Raji (cell line): Measurements from ENCODE around the gene RGS1.

Experiments
- POLR2A ChIP-seq: IDR thresholded peaks from 2 replicates; pipeline ENCODE4 v1.6.1; 2011; ENCODE audit warnings: low read depth, low read length, control low read depth; ENCODE audit not compliant: insufficient read depth

Gene RGS1

DNA sequence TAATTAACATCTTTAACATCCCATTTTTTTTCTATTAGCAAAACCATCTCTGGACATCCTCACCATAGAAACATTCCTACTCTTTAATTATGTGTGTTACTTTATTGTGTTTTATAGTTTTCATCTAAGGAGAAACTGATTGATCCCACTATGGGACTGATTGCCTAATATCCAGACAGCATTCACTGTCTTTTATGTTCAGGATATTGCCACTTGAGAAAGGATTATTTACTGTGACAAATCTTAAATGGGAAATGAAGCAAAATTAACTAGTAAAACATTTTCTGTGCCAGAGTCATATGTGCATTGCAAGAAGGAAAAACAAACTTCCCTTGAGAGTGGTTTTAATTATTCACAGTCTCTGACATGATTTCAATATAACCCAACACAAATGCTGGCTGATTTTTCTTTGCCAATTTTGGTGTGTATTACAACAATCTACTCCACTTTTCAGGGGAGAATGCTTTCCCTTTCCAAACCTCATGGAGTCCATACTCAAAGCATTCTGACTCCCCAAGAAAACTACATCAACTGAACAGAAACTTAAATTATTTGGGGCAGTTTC is 44.6 kb downstream of the RGS1 start:
- TF ChIP-seq POLR2A, result no peak

DNA sequence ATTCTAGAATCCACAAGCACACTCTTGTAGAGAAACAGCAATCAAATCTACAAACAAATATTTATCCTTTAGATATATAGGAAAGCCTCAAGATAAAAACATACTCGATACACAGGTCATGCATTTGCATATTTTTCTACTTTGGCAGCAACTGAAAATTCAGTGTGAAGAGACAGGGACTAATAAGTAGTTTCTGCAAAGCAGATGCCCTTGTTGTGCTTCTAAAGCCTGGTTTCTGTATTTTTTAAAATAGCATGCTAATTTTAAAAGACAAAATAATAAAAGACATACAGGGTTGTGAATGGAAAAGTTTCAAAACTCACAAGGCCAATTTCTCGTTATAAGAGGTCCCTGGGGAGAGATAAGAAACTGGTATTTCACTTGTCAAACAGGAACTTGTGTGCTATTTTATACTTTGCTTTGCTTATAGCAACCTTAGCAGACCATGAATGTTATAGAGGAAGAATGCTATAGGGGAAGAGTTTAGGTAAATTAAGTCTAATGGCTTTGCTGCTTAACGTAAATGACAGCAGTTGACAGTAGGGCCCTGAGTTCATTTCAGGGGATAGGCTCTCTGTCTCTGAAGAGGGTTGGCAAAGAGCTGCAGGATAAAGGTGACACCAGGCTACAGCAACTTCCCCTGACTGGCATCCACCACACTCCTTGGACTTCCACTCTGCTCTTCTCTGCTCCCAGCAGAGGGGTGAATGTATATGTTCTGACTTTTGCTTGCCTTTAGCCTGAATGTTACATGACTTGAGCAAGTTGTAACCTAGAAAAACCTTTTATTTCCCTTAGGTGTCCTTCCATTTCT is 51.0 kb downstream of the RGS1 start:
- TF ChIP-seq POLR2A, result peak; percentile 95

DNA sequence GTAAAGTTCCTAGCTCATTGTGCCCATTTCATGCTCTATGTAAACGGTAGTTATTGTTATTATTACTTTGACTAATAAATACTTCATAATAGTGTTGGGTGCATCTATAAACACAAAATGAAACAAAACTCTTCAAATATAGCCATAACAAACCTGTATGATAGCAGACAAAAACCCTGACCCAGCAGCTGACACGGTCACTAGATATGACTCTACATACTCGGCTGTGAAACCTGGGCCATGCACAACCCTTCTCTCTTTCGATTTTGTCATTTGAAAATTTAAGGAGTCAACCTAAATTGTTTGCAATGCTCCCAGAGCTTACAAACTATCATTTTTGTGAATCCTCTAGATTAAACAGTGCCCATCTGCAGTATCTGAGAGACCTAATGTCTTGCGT is 52.3 kb downstream of the RGS1 start:
- TF ChIP-seq POLR2A, result peak; percentile 29; the same call in 1 of the 2 replicates

- peak; percentile 30; the same call in 1 of the 2 replicates for TF ChIP-seq POLR2A
These were observed 53.0 kb downstream of the RGS1 start for GRCh38 chr1:192628396-192629057.

- no peak for TF ChIP-seq POLR2A
These were observed 54.0 kb downstream of the RGS1 start for GRCh38 chr1:192629612-192630011.
